Adrenal gland (tissue), 12 donors: ENCODE results near the gene TAF1C. TPM values are rescaled to one million over a fixed set of nuclear protein-coding genes. Genes with fewer than 3 reads are reported as not detected.

ENCODE experiments used
- DNase-seq, 7 donors: peaks; one replicate each; pipeline ENCODE4 v3.0.0-alpha.2; 2019 to 2020
- H3K27ac ChIP-seq, 5 donors: fragments of 200-600 bp; sonication (generic) in 4 of 5; 1 replicate in 3 of 5; 2 replicates in 2 of 5; pipeline versions ENCODE4 v1.5.1 to v1.8.0; 2016 to 2020; ENCODE audit warnings: mild to moderate bottlenecking in 1 of 5
- H3K27me3 ChIP-seq: fragments of 200-600 bp; 2 replicates; pipeline ENCODE4 v1.8.0; 2021
- H3K36me3 ChIP-seq, 2 donors: fragments of 200-600 bp; replicated peaks in 1 of 2; 1 replicate in 1 of 2; 2 replicates in 1 of 2; pipeline versions ENCODE4 v1.5.1 to v1.8.0; 2018 to 2022
- H3K4me1 ChIP-seq, 2 donors: fragments of 200-600 bp; replicated peaks in 1 of 2; 1 replicate in 1 of 2; 2 replicates in 1 of 2; pipeline versions ENCODE4 v1.5.1 to v1.8.0; 2018 to 2021
- H3K4me3 ChIP-seq, 4 donors: fragments of 200-600 bp; sonication (generic) in 3 of 4; one replicate each; pipeline ENCODE4 v1.5.1; 2016 to 2018
- H3K9me3 ChIP-seq, 3 donors: fragments of 200-600 bp; sonication (generic) in 1 of 3; replicated peaks in 1 of 3; 1 replicate in 2 of 3; 2 replicates in 1 of 3; pipeline versions ENCODE4 v1.5.1 to v1.8.0; 2016 to 2021
- CTCF ChIP-seq, 6 experiments: fragments of 450-650 bp in 4 of 6; fragments of 200-600 bp in 2 of 6; sonication (generic) in 1 of 6; IDR thresholded peaks; 1 replicate in 5 of 6; 2 replicates in 1 of 6; pipeline versions ENCODE4 v1.5.1 to v1.8.0; 2016 to 2021; ENCODE audit warnings: antibody characterized with exemption in 6 of 6, mild to moderate bottlenecking in 2 of 6, moderate library complexity in 1 of 6
- POLR2A ChIP-seq, 2 donors: fragments of 450-650 bp; IDR thresholded peaks; one replicate each; pipeline ENCODE4 v1.6.1; 2017; ENCODE audit warnings: antibody characterized with exemption in 2 of 2, mild to moderate bottlenecking in 2 of 2, moderate library complexity in 1 of 2
- WGBS, 4 donors: extraction: QIAGEN DNeasy Blood & Tissue Kit in 2 of 4; methylation state at CpG; one replicate each; pipeline versions ENCODE4 v1.1.5 to v1.1.7; 2013 to 2017; 5-methylcytosine and 5-hydroxymethylcytosine counted together
- intact Hi-C, 2 donors: fragments of 100-400 bp; cut with DNase I; formaldehyde crosslinking; loops; one replicate each; pipeline versions ENCODE4 v1.14.1 to v1.15.0; 2022 to 2023
- polyA plus RNA-seq, 3 donors: library from polyadenylated mRNA; stranded (reverse); fragments of 200-250 nt in 2 of 3; fragments of 350-450 nt in 1 of 3; fragmentation: Illumina TruSeq in 1 of 3; extraction: RNeasy Lipid Tissue Mini Kit (QIAGEN cat#74804) in 1 of 3; gene quantifications; one replicate each; pipeline ENCODE4 v1.2.3, GENCODE V29; 2013 to 2014
- total RNA-seq, 9 donors: library from RNA; depleted of rRNA in 4 of 9; stranded (reverse); fragments of >200 nt in 4 of 9; fragments of 120-200 nt in 1 of 9; fragmentation: NEBNext Ultra II Directional in 1 of 9; extraction: Animal tissue kit (Norgen Biotek cat#: 25700) in 1 of 9; gene quantifications; one replicate each; pipeline versions ENCODE4 v1.1.0 to v1.2.4, GENCODE V29; 2013 to 2023
- donor health status: healthy with polysubstance abuse.
- donor health status: Bipolar disorder and iron deficiency.
- donor health status: DM: yes; HTN: yes; CAD: no.
- donor health status: DM: no; HTN: no; CAD: no.
- donor health status: DM: no; HTN: no; CAD: no.
- donor health status: DM: yes; HTN: yes; CAD: no.

The TAF1C gene
- total and polyA plus RNA-seq, 12 donors: 6.4 to 205 (median 40.1) TPM

- TF ChIP-seq CTCF (IDR thresholded peaks at IDR 0.05) (no peak), POLR2A (IDR thresholded peaks at IDR 0.05) (no peak)
- WGBS, 4 donors: 87 to 94% (median 89%) methylated on average over 3 of the region's 3 CpGs
- H3K4me3 ChIP-seq: no peak overlapping the region
- no peaks in the 10 kb centered on the region for H3K27me3 ChIP-seq
- intact Hi-C loops: no loop called here
- H3K4me1 ChIP-seq: peaks cover 12 to 13% of the 10 kb centered on the region in 2 donors
- no peak for DNase-seq
- H3K9me3 ChIP-seq: no peaks in the 10 kb centered on the region
- no peak overlapping the region for H3K27ac ChIP-seq
- H3K36me3 ChIP-seq: no peaks in the 10 kb centered on the region
Measured at GRCh38 chr16:84224554-84224953, 37.7 kb upstream of the TAF1C start.

GRCh38 chr16:84223456-84223855 lies 36.6 kb upstream of the TAF1C start:
- no peaks in the 10 kb centered on the region for H3K27me3 ChIP-seq
- H3K4me1 ChIP-seq: peaks cover 8 to 9% of the 10 kb centered on the region in 2 donors
- H3K9me3 ChIP-seq: no peaks in the 10 kb centered on the region
- no peak for DNase-seq
- H3K36me3 ChIP-seq: no peaks in the 10 kb centered on the region
- H3K4me3 ChIP-seq: no peak overlapping the region
- TF ChIP-seq POLR2A (IDR thresholded peaks at IDR 0.05) (no peak), CTCF (IDR thresholded peaks at IDR 0.05) (no peak)
- intact Hi-C loops: no loop called here
- 76 to 87% (median 83%) methylated on average over 3 to 4 of the region's 4 CpGs for WGBS, 4 donors
- H3K27ac ChIP-seq: no peak overlapping the region

GRCh38 chr16:84220851-84221250 lies 34.0 kb upstream of the TAF1C start:
- TF ChIP-seq POLR2A (IDR thresholded peaks at IDR 0.05) (no peak), CTCF (IDR thresholded peaks at IDR 0.05) (no peak)
- DNase-seq: no peak
- H3K27me3 ChIP-seq: no peaks in the 10 kb centered on the region
- 73 to 100% (median 96%) methylated on average over 1 of the region's 1 CpG for WGBS, 4 donors
- no peaks in the 10 kb centered on the region for H3K4me1 ChIP-seq
- H3K27ac ChIP-seq: no peak overlapping the region
- H3K4me3 ChIP-seq: no peak overlapping the region
- no peaks in the 10 kb centered on the region for H3K9me3 ChIP-seq
- H3K36me3 ChIP-seq: no peaks in the 10 kb centered on the region
- intact Hi-C loops: no loop called here

- no peak for DNase-seq
- TF ChIP-seq POLR2A (IDR thresholded peaks at IDR 0.05) (no peak), CTCF (IDR thresholded peaks at IDR 0.05) (no peak)
- Histone ChIP-seq H3K4me3 (no peak overlapping the region), H3K36me3 (no peaks in the 10 kb centered on the region), H3K27ac (no peak overlapping the region), H3K9me3 (no peaks in the 10 kb centered on the region), H3K4me1 (no peaks in the 10 kb centered on the region), H3K27me3 (no peaks in the 10 kb centered on the region)
- intact Hi-C loops: no loop called here
- 74 to 83% (median 78%) methylated on average over 6 of the region's 6 CpGs for WGBS, 4 donors
Measured at GRCh38 chr16:84218956-84219355, 32.1 kb upstream of the TAF1C start.
